Esophagus muscularis mucosa (tissue), 4 donors: Measurements from ENCODE around the gene RBAK. TPM values are rescaled to one million over a fixed set of nuclear protein-coding genes. Genes with fewer than 3 reads are reported as not detected.
A peak's percentile ranks its signal among the peaks of the same experiment; 100 is the strongest.
"Not testable (repeated sequence)": the region's sequence is repeated elsewhere in the genome, so short reads cannot be mapped to it uniquely, and the experiment has no call there.

Source experiments
- DNase-seq: peaks from one replicate; pipeline ENCODE4 v3.0.0-alpha.2; 2017; ENCODE audit errors: extremely low spot score
- H3K27ac ChIP-seq, 4 donors: fragments of 200-600 bp; sonication (generic); replicated peaks in 1 of 4; 1 replicate in 3 of 4; 2 replicates in 1 of 4; pipeline ENCODE4 v1.5.1; 2016 to 2019; ENCODE audit warnings: mild to moderate bottlenecking in 1 of 4
- H3K27me3 ChIP-seq, 4 donors: fragments of 200-600 bp; sonication (generic); one replicate each; pipeline versions ENCODE4 v1.5.1 to v1.6.0; 2016 to 2019
- H3K36me3 ChIP-seq, 4 donors: fragments of 200-600 bp; sonication (generic); one replicate each; pipeline ENCODE4 v1.5.1; 2016 to 2019
- H3K4me1 ChIP-seq, 4 donors: fragments of 200-600 bp; sonication (generic); one replicate each; pipeline ENCODE4 v1.5.1; 2016 to 2019
- H3K4me3 ChIP-seq, 4 donors: fragments of 200-600 bp; sonication (generic); 1 replicate in 2 of 4; 2 replicates in 2 of 4; pipeline ENCODE4 v1.5.1; 2016 to 2019; ENCODE audit warnings: mild to moderate bottlenecking in 4 of 4, moderate library complexity in 1 of 4
- H3K9me3 ChIP-seq, 4 donors: fragments of 200-600 bp; sonication (generic); 1 replicate in 3 of 4; 2 replicates in 1 of 4; pipeline ENCODE4 v1.5.1; 2016 to 2019
- CTCF ChIP-seq, 3 experiments: fragments of 200-600 bp in 2 of 3; fragments of 450-650 bp in 1 of 3; sonication (generic) in 2 of 3; IDR thresholded peaks; one replicate each; pipeline ENCODE4 v1.5.1; 2017 to 2019; ENCODE audit warnings: antibody characterized with exemption in 3 of 3, mild to moderate bottlenecking in 2 of 3, moderate library complexity in 1 of 3
- EP300 ChIP-seq: sonication (generic); formaldehyde crosslinking; IDR thresholded peaks from one replicate; pipeline ENCODE4 v1.6.1; 2017; ENCODE audit warnings: antibody characterized with exemption
- POLR2A ChIP-seq: fragments of 450-650 bp; IDR thresholded peaks from one replicate; pipeline ENCODE4 v1.6.1; 2017; ENCODE audit warnings: antibody characterized with exemption, moderate library complexity, mild to moderate bottlenecking, low read depth
- POLR2AphosphoS5 ChIP-seq, 2 donors: sonication (generic); formaldehyde crosslinking; IDR thresholded peaks; one replicate each; pipeline ENCODE4 v1.6.1; 2017; ENCODE audit warnings: antibody characterized with exemption in 2 of 2
- WGBS: methylation state at CpG from one replicate; pipeline ENCODE4 v1.1.5; 2018; 5-methylcytosine and 5-hydroxymethylcytosine counted together
- intact Hi-C: fragments of 100-400 bp; cut with DNase I; formaldehyde crosslinking; loops from one replicate; pipeline ENCODE4 v1.15.1; 2023
- total RNA-seq, 4 donors: library from RNA; depleted of rRNA; stranded (reverse); fragments of >200 nt; gene quantifications; one replicate each; pipeline versions ENCODE4 v1.1.0 to v1.2.1, GENCODE V29; 2016

The RBAK gene
- total RNA-seq, 4 donors from 2014 or later = 8.6 to 10.4 (median 9.5) TPM

DNA sequence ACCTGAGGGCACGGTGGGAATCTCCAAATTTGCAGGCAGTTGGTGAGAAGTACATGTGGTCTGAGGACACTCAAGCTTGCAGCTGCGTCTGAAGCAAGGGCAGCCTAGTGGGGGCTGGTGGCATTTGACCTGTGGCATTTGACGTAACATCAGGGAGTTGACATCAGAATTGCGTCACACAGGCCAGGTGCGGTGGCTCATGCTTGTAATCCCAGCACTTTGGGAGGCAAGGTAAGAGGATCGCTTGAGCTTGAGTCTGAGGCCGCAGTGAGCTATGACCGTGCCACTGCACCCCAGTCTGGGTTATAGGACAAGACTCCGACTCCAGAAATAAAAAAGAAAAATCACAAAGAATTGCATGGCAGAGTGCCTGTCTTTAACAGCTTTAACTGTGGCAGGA, 25.6 kb upstream of the RBAK start:
- peaks cover 0 to 45% (median 0%) of the 10 kb centered on the region in 4 donors for H3K36me3 ChIP-seq
- intact Hi-C loops = no loop called here
- TF ChIP-seq POLR2A (no peak), POLR2AphosphoS5 (IDR thresholded peaks at IDR 0.05) (no peak), EP300 (no peak), CTCF (IDR thresholded peaks at IDR 0.05) (no peak)

DNA sequence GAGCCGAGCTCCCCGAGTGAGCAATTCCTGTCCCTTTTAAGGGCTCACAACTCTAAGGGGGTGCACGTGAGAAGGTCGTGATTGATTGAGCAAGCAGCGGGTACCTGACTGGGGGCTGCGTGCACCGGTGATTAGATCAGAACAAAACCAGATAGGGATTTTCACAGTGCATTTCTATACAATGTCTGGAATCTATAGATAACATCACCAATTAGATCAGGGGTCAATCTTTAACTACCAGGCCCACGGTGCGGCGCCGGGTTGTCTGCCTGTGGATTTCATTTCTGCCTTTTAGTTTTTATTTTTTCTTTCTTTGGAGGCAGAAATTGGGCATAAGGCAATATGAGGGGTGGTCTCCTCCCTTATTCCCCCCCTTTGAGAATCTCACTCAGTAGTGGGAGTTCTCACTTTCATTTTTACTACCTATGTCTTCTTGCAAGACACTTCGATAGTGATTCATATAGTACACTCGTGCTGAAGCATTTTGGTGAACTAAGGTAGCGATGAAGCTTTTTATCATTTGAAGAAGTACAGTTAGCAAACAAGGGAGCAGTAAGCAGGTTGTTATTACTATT, 24.6 kb upstream of the RBAK start:
- H3K9me3 ChIP-seq, intact Hi-C loops, H3K4me1 ChIP-seq, DNase-seq, H3K27ac ChIP-seq, H3K27me3 ChIP-seq, H3K4me3 ChIP-seq: not testable (repeated sequence)
- 91% methylated on average over 14 of the region's 14 CpGs for WGBS
- peaks cover 0 to 45% (median 0%) of the 10 kb centered on the region in 4 donors for H3K36me3 ChIP-seq

More for the DNA sequence above, 25.6 kb upstream of the RBAK start:
- Histone ChIP-seq H3K27ac (no peak overlapping the region), H3K4me3 (no peak overlapping the region), H3K4me1 (no peaks in the 10 kb centered on the region), H3K9me3 (no peaks in the 10 kb centered on the region), H3K27me3 (no peaks in the 10 kb centered on the region)
- 95% methylated on average over 9 of the region's 9 CpGs for WGBS
- DNase-seq = no peak

DNA sequence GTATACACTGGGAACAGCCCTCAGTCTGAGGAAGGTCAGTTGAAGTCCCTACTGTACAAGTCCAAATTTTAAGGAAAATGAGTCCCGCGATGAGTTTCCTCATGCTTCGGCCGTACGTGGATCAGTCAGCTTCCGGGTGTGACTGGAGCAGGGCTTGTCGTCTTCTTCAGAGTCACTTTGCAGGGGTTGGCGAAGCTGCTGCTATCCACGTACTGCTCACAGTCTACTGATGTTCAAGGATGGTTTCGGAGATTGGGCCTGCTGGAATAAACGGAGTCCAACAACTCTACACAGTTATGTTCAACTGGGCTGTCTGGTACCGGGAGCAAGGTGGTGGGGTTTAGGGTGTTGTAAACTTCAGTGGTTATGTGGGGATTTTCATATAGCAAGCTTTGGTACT, 22.0 kb upstream of the RBAK start:
- H3K9me3 ChIP-seq, H3K27ac ChIP-seq, DNase-seq, H3K4me1 ChIP-seq, H3K27me3 ChIP-seq, H3K4me3 ChIP-seq, intact Hi-C loops: not testable (repeated sequence)
- WGBS = 90% methylated on average over 12 of the region's 12 CpGs
- peaks cover 0 to 45% (median 0%) of the 10 kb centered on the region in 4 donors for H3K36me3 ChIP-seq

DNA sequence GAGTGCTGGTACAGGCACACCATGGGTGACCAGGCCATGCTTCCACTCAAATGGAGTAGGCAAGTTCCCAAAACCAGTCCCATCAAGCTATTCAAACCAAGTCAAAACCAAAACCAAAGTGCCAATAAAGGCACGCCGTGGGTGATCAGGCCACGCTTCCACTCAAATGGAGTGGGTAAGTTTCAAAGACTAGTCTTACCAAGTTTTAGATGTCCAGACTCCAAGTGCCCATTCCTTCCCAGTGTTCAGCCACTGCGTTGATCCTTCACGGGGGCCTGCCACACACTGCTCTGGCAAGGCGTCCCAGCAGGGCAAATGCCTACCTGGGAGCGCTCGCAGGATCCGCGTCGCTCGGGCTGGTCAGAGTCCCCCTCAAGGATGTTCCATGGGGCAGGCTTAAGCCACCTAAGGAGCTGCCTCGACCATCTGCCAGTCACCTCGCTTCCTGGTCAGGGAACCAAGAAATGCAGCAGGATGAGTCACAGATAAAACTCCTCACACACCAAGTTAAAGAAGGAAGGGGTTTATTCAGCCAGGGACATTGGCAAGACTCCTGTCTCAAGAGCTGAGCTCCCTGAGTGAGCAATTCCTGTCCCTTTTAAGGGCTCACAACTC, 17.8 kb upstream of the RBAK start:
- H3K4me3 ChIP-seq, H3K27me3 ChIP-seq, H3K27ac ChIP-seq, H3K9me3 ChIP-seq, intact Hi-C loops, H3K4me1 ChIP-seq: not testable (repeated sequence)
- peak; percentile 70 for DNase-seq
- 92% methylated on average over 14 of the region's 14 CpGs for WGBS
- peaks cover 0 to 21% (median 0%) of the 10 kb centered on the region in 4 donors for H3K36me3 ChIP-seq

DNA sequence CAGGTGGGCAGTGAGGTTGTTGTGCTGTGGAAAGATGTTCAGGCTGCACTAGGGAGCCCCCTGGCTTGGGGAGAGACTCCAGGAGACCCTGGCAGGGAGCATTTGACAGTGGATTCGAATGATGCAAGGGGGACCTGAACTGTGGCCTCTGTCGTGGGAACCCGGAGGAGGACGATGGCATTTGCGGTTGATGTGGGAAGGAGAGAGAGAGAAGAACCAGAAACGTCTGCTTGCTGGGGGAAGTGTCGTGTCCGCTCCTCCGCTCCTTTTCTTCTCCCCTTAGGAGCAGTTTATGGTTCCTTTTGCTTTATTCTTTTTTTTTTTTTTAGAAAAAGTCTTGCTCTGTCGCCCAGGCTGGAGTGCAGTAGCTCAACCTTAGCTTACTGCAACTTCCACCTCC, 12.5 kb upstream of the RBAK start:
- H3K27me3 ChIP-seq, H3K4me3 ChIP-seq, DNase-seq, H3K4me1 ChIP-seq, H3K9me3 ChIP-seq, H3K36me3 ChIP-seq, intact Hi-C loops, H3K27ac ChIP-seq: not testable (repeated sequence)
- WGBS = 85% methylated on average over 10 of the region's 10 CpGs

DNA sequence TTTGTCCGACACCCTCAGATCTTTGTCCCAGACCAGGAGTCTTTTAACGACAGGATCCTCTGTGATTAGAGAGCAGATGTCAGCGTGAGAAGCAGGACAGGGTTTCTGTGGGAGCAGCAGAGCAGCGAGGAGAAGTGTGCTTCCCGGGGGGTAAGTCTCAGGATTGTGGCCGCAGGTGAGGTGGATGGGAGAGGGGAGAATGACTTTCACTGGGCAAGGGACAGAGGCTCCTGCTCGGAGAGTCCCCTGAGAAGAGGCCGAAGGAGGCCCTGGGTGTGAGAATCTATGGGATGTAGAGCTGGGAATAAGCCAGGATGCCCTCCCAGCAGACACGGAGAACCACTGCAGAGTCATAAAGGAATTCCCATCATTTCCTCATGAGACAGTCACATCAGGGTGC, 10.4 kb upstream of the RBAK start:
- Histone ChIP-seq H3K4me1 (no peaks in the 10 kb centered on the region), H3K27me3 (no peaks in the 10 kb centered on the region), H3K36me3 (peaks cover 0 to 4% (median 0%) of the 10 kb centered on the region in 4 donors), H3K9me3 (no peaks in the 10 kb centered on the region), H3K4me3 (no peak overlapping the region), H3K27ac (no peak overlapping the region)
- intact Hi-C loops = no loop called here
- no peak for DNase-seq
- 83% methylated on average over 9 of the region's 9 CpGs for WGBS
- TF ChIP-seq POLR2A = no peak
- TF ChIP-seq CTCF (IDR thresholded peaks at IDR 0.05) = no peak
- no peak for TF ChIP-seq EP300
- no peak for TF ChIP-seq POLR2AphosphoS5 (IDR thresholded peaks at IDR 0.05)

GRCh38 chr7:5036446-5036845, 9.2 kb upstream of the RBAK start:
- DNase-seq = no peak
- Histone ChIP-seq H3K27ac (no peak overlapping the region), H3K27me3 (no peaks in the 10 kb centered on the region), H3K36me3 (peaks cover 0 to 4% (median 0%) of the 10 kb centered on the region in 4 donors), H3K4me3 (no peak overlapping the region), H3K9me3 (no peaks in the 10 kb centered on the region), H3K4me1 (no peaks in the 10 kb centered on the region)
- WGBS = 80% methylated on average over 9 of the region's 9 CpGs
- intact Hi-C loops = no loop called here
- TF ChIP-seq POLR2AphosphoS5 (IDR thresholded peaks at IDR 0.05) = no peak
- no peak for TF ChIP-seq CTCF (IDR thresholded peaks at IDR 0.05)
- TF ChIP-seq POLR2A = no peak
- TF ChIP-seq EP300 = no peak
